A673 (cell line): ENCODE measurements around the gene FAM13A. TPM values are rescaled to one million over a fixed set of nuclear protein-coding genes. Genes with fewer than 3 reads are reported as not detected.

ENCODE experiments used
- BruUV-seq: library from RNA; stranded (reverse); fragments of 400-500 nt; replicated peaks from 2 replicates; lab custom pipeline; 2021; lab: Mats Ljungman, UMichigan
- CTCF ChIA-PET: fragments of 300-600 bp; sonication (Branson Sonifier 250); formaldehyde crosslinking; loops from one replicate; lab custom pipeline; 2022; ENCODE audit warnings: antibody characterized with exemption; lab: Charles Lee
- POLR2A ChIA-PET: fragments of 300-600 bp; sonication (Branson Sonifier 250); formaldehyde crosslinking; loops from one replicate; lab custom pipeline; 2022; ENCODE audit warnings: antibody characterized with exemption; ENCODE audit not compliant: low non-redundant PET; lab: Charles Lee
- DNase-seq: peaks from one replicate; pipeline ENCODE4 v3.0.0-alpha.2; 2015; ENCODE audit warnings: low spot score
- H3K27ac ChIP-seq: fragments of 200-600 bp; sonication (generic); 2 replicates; pipeline ENCODE4 v1.5.1; 2016; ENCODE audit warnings: mixed run types, low read depth, mild to moderate bottlenecking, mixed read lengths, antibody characterized with exemption, low read length; ENCODE audit not compliant: poor library complexity, severe bottlenecking
- H3K27me3 ChIP-seq: fragments of 200-600 bp; sonication (generic); replicated peaks from 2 replicates; pipeline ENCODE4 v1.6.1; 2017; ENCODE audit warnings: mixed run types, low read depth, mild to moderate bottlenecking, mixed read lengths, antibody characterized with exemption, low read length; ENCODE audit not compliant: insufficient read depth, poor library complexity
- H3K36me3 ChIP-seq: fragments of 200-600 bp; sonication (generic); 2 replicates; pipeline ENCODE4 v1.6.1; 2016; ENCODE audit warnings: mixed run types, mild to moderate bottlenecking, mixed read lengths, antibody characterized with exemption, low read length; ENCODE audit not compliant: insufficient read depth, poor library complexity, severe bottlenecking
- H3K4me1 ChIP-seq: fragments of 200-600 bp; sonication (generic); 2 replicates; pipeline ENCODE4 v1.6.1; 2017; ENCODE audit warnings: mixed run types, mild to moderate bottlenecking, mixed read lengths, antibody characterized with exemption, low read length; ENCODE audit not compliant: insufficient read depth, poor library complexity, severe bottlenecking
- H3K4me3 ChIP-seq: fragments of 200-600 bp; sonication (generic); 2 replicates; pipeline ENCODE4 v1.5.1; 2016; ENCODE audit warnings: low read depth, mixed run types, mild to moderate bottlenecking, mixed read lengths, low read length; ENCODE audit not compliant: poor library complexity, severe bottlenecking
- H3K9me3 ChIP-seq: fragments of 200-600 bp; sonication (generic); 2 replicates; pipeline ENCODE4 v1.6.1; 2016; ENCODE audit warnings: mixed run types, low read depth, mild to moderate bottlenecking, mixed read lengths, antibody characterized with exemption, low read length; ENCODE audit not compliant: poor library complexity, severe bottlenecking
- CTCF ChIP-seq: fragments of 300-800, 200-600 bp; sonication (generic); conservative IDR thresholded peaks from 2 replicates; pipeline ENCODE4 v1.5.1; 2017; ENCODE audit warnings: low read depth, mild to moderate bottlenecking, antibody characterized with exemption, low read length, moderate library complexity, mixed read lengths
- EZH2 ChIP-seq: fragments of 200-600 bp; sonication (generic); IDR thresholded peaks from 2 replicates; pipeline ENCODE4 v1.6.1; 2017; ENCODE audit warnings: borderline replicate concordance, low read depth, mild to moderate bottlenecking, mixed read lengths, antibody characterized with exemption, low read length; ENCODE audit not compliant: poor library complexity, severe bottlenecking
- intact Hi-C: fragments of 100-400 bp; cut with micrococcal nuclease; formaldehyde crosslinking; loops from one replicate; pipeline ENCODE4 v1.10.0; 2022; ENCODE audit not compliant: unreplicated experiment
- total RNA-seq: library from RNA; stranded (reverse); gene quantifications from 2 replicates; pipeline ENCODE4 v1.2.3, GENCODE V29; 2021

Gene FAM13A
- total RNA-seq, 1 experiment from 2014 or later = 15.5 TPM

GRCh38 chr4:88753658-88754571, 303.1 kb downstream of the FAM13A start:
- POLR2A ChIA-PET = no interaction called here
- Histone ChIP-seq H3K4me3 (no peak overlapping the region), H3K9me3 (no peaks in the 10 kb centered on the region), H3K36me3 (peaks cover 7% of the 10 kb centered on the region), H3K27ac (no peak overlapping the region), H3K27me3 (no peaks in the 10 kb centered on the region), H3K4me1 (peaks cover 9% of the 10 kb centered on the region)
- DNase-seq = no peak
- no TSS peak for BruUV-seq
- CTCF ChIA-PET = no interaction called here
- TF ChIP-seq EZH2 (no peak), CTCF (no peak)
- intact Hi-C loops = no loop called here

DNA sequence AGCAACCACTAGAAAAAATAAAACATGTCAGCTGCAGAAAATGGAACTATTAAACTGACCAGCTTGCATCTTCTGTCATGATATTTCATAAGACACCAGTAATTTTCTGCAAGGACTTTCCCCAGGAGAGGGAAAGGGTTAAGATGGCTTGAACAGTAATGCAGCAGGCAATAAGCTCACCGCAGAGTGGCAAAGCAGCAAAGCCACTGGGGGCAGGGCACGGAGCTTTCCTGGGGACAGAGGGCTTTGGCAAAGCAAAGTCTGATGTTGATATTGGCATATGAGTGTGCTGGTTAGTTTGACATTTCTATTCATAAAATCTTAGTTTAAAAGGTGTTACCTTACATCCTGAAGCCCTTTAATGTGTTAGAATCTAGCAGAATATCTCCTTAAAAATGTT, 304.2 kb downstream of the FAM13A start:
- no peaks in the 10 kb centered on the region for H3K9me3 ChIP-seq
- intact Hi-C loops = no loop called here
- no TSS peak for BruUV-seq
- H3K27ac ChIP-seq = no peak overlapping the region
- ChIA-PET CTCF (interaction anchor here (0.5 kb wide), 1 partner anchor 45 kb away, joined by 3 read pairs; no protein-coding TSS in a partner anchor), POLR2A (interaction anchor here (0.6 kb wide), 1 partner anchor 1101 kb away, joined by 3 read pairs; no protein-coding TSS in a partner anchor)
- H3K4me1 ChIP-seq = no peaks in the 10 kb centered on the region
- no peak for TF ChIP-seq CTCF
- TF ChIP-seq EZH2 = no peak
- no peaks in the 10 kb centered on the region for H3K27me3 ChIP-seq
- H3K36me3 ChIP-seq = peaks cover 7% of the 10 kb centered on the region
- H3K4me3 ChIP-seq = no peak overlapping the region
- no peak for DNase-seq

DNA sequence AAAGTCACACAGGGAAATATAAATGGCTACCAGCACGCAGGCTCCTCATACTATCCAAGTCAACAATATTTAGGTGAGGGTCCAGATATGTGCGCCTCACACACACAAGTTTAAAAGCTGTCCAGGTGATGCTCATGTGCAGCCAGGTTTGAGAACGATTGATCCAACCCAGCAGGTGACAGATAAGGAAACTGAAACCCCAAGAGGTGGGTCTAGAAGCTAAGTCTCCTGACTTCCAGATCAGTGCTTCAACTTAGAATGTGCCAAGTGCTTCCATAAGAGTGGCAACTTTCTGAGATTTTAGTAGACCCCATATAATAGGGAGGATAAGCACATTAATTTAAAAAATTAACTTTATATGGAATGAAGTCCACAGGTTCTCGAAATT, 304.9 kb downstream of the FAM13A start:
- intact Hi-C loops = no loop called here
- no peak for TF ChIP-seq CTCF
- no peak for TF ChIP-seq EZH2
- Histone ChIP-seq H3K4me3 (no peak overlapping the region), H3K27me3 (no peaks in the 10 kb centered on the region), H3K4me1 (no peaks in the 10 kb centered on the region), H3K9me3 (no peaks in the 10 kb centered on the region), H3K36me3 (peaks cover 7% of the 10 kb centered on the region), H3K27ac (no peak overlapping the region)
- no peak for DNase-seq
- no TSS peak for BruUV-seq
- POLR2A ChIA-PET = interaction anchor here (0.6 kb wide), 1 partner anchor 1100 kb away, joined by 3 read pairs; no protein-coding TSS in a partner anchor
- CTCF ChIA-PET = no interaction called here
